Liver (tissue), 9 donors: Measurements from ENCODE around the gene ORC5. TPM values are rescaled to one million over a fixed set of nuclear protein-coding genes. Genes with fewer than 3 reads are reported as not detected.

Experiments used
- DNase-seq: peaks from one replicate; pipeline ENCODE4 v3.0.0-alpha.2; 2017; ENCODE audit warnings: low spot score
- H3K27ac ChIP-seq, 2 donors: one replicate each; pipeline ENCODE4 v1.7.0; 2013; ENCODE audit warnings: inconsistent platforms in 2 of 2, low read length in 2 of 2, control low read depth in 1 of 2, low read depth in 1 of 2, mild to moderate bottlenecking in 1 of 2
- H3K27me3 ChIP-seq, 4 donors: one replicate each; pipeline versions ENCODE4 v1.6.1 to v1.7.0; 2013; ENCODE audit warnings: low read length in 3 of 4, inconsistent platforms in 1 of 4, mild to moderate bottlenecking in 1 of 4, moderate library complexity in 1 of 4; ENCODE audit not compliant: control insufficient read depth in 4 of 4, insufficient read depth in 4 of 4
- H3K36me3 ChIP-seq, 4 donors: one replicate each; pipeline versions ENCODE4 v1.6.1 to v1.7.0; 2013; ENCODE audit warnings: low read length in 3 of 4, mild to moderate bottlenecking in 3 of 4, low read depth in 1 of 4, moderate library complexity in 1 of 4; ENCODE audit not compliant: control insufficient read depth in 4 of 4, insufficient read depth in 3 of 4
- H3K4me1 ChIP-seq, 4 donors: one replicate each; pipeline versions ENCODE4 v1.6.1 to v1.7.0; 2013; ENCODE audit warnings: low read length in 3 of 4, mild to moderate bottlenecking in 3 of 4, moderate library complexity in 1 of 4; ENCODE audit not compliant: control insufficient read depth in 4 of 4, insufficient read depth in 4 of 4
- H3K4me3 ChIP-seq, 3 donors: one replicate each; pipeline versions ENCODE4 v1.6.1 to v1.7.0; 2013; ENCODE audit warnings: low read length in 3 of 3, control low read depth in 1 of 3, low read depth in 1 of 3, mild to moderate bottlenecking in 1 of 3
- H3K9ac ChIP-seq, 2 donors: one replicate each; pipeline ENCODE4 v1.7.0; 2013; ENCODE audit warnings: low read length in 2 of 2, mild to moderate bottlenecking in 2 of 2, moderate library complexity in 2 of 2, control low read depth in 1 of 2, low read depth in 1 of 2
- H3K9me3 ChIP-seq, 4 donors: one replicate each; pipeline versions ENCODE4 v1.6.1 to v1.7.0; 2013; ENCODE audit warnings: low read length in 3 of 4; ENCODE audit not compliant: control insufficient read depth in 4 of 4
- FOXA1 ChIP-seq: IDR thresholded peaks from 2 replicates; pipeline ENCODE4 v1.6.1; 2016; ENCODE audit warnings: antibody characterized with exemption
- GABPA ChIP-seq, 2 donors: IDR thresholded peaks in 1 of 2; conservative IDR thresholded peaks in 1 of 2; 2 replicates each; pipeline ENCODE4 v1.6.1; 2016; ENCODE audit warnings: antibody characterized with exemption in 2 of 2, mild to moderate bottlenecking in 1 of 2, moderate library complexity in 1 of 2
- HNF4A ChIP-seq, 2 donors: conservative IDR thresholded peaks; 2 replicates each; pipeline ENCODE4 v1.6.1; 2016; ENCODE audit warnings: antibody characterized with exemption in 2 of 2, mild to moderate bottlenecking in 2 of 2
- HNF4G ChIP-seq: IDR thresholded peaks from 2 replicates; pipeline ENCODE4 v1.6.1; 2016; ENCODE audit warnings: antibody characterized with exemption
- JUND ChIP-seq, 2 donors: IDR thresholded peaks; 2 replicates each; pipeline ENCODE4 v1.6.1; 2016; ENCODE audit warnings: antibody characterized with exemption in 2 of 2
- RAD21 ChIP-seq, 2 donors: IDR thresholded peaks; 2 replicates each; pipeline ENCODE4 v1.6.1; 2016; ENCODE audit warnings: antibody characterized with exemption in 2 of 2, mild to moderate bottlenecking in 2 of 2
- RXRA ChIP-seq, 2 donors: IDR thresholded peaks; 2 replicates each; pipeline ENCODE4 v1.6.1; 2017 to 2018; ENCODE audit warnings: antibody characterized with exemption in 2 of 2, mild to moderate bottlenecking in 1 of 2
- SP1 ChIP-seq: IDR thresholded peaks from 2 replicates; pipeline ENCODE4 v1.6.1; 2018; ENCODE audit warnings: antibody characterized with exemption, mild to moderate bottlenecking
- TAF1 ChIP-seq: conservative IDR thresholded peaks from 2 replicates; pipeline ENCODE4 v1.6.1; 2016; ENCODE audit warnings: antibody characterized with exemption, mild to moderate bottlenecking
- YY1 ChIP-seq: IDR thresholded peaks from 2 replicates; pipeline ENCODE4 v1.6.1; 2016; ENCODE audit warnings: antibody characterized with exemption, mild to moderate bottlenecking
- WGBS: extraction: QIAGEN DNeasy Blood & Tissue Kit; methylation state at CpG from one replicate; pipeline ENCODE4 v1.1.7; 2013; 5-methylcytosine and 5-hydroxymethylcytosine counted together
- polyA plus RNA-seq, 2 donors: library from polyadenylated mRNA; stranded (reverse) in 1 of 2; unstranded in 1 of 2; fragments of 200-250 nt in 1 of 2; fragments of >200 nt in 1 of 2; fragmentation: Nextera tagmentation in 1 of 2; extraction: Ambion mirVana in 1 of 2; gene quantifications; one replicate each; pipeline versions ENCODE4 v1.2.1 to v1.2.3, GENCODE V29; 2013 to 2015
- total RNA-seq, 2 donors: library from RNA; depleted of rRNA; stranded (reverse); fragments of >200 nt; gene quantifications; one replicate each; pipeline ENCODE4 v1.2.3, GENCODE V29; 2014
- TF ChIP-seq, protein P1 (sequence below): IDR thresholded peaks from 2 replicates; pipeline ENCODE4 v1.6.1; 2016; ENCODE audit warnings: antibody characterized with exemption
- TF ChIP-seq, protein P2 (sequence below): IDR thresholded peaks from 2 replicates; pipeline ENCODE4 v1.6.1; 2016; ENCODE audit warnings: antibody characterized with exemption, mild to moderate bottlenecking
- donor health status: healthy.
- donor health status: healthy.
- donor health status: healthy.
- donor health status: healthy.
- donor health status: healthy.

ORC5 gene
- total and polyA plus RNA-seq, 4 donors = 8.4 to 20.7 (median 11.5) TPM

DNA sequence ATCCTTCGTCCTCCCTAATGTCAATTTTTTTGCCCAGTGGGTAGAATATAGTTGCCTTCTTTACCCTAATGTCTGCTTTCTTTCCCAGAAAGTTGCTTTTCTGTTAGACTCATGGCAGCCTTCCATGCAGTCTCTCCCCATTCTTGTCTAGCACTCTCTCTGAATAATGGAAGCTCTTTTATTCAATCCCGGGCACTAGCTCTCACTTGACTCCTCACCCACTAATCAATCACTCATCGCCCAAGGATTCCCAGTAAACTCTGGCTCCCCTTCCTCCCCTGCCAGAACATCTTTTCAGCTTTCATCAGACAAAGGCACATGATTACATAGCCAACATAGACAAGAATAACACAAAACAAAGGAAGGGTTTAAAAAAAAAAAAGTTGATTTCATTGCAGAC lies 118.2 kb downstream of the ORC5 start:
- WGBS = 55% methylated on average over 3 of the region's 3 CpGs

DNA sequence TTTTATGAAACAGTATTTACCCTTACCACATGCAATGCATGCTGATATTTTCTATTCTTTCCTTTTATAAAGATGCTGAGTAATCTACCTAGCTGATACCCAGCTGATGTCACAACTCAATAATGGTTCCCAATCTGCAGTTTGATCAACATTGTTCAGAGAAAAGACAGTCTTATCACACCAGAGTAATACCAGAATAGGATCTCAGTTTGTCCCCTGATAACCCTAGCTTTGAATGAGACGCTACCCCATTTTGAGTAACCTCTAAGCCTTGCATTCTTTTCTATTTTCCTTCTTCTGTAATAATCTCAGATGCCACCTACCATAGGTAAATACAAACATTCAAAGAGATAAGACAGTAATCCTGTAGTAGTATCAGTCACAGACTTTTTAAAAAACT lies 118.8 kb downstream of the ORC5 start:
- Histone ChIP-seq H3K36me3 (no peaks in the 10 kb centered on the region), H3K27me3 (no peaks in the 10 kb centered on the region), H3K4me3 (no peak overlapping the region), H3K9me3 (no peaks in the 10 kb centered on the region), H3K9ac (no peak overlapping the region), H3K27ac (no peak overlapping the region), H3K4me1 (no peaks in the 10 kb centered on the region)
- TF ChIP-seq SP1 (no peak), GABPA (IDR thresholded peaks at IDR 0.05 in 1 of 2, conservative IDR thresholded peaks at IDR 0.05 in 1 of 2) (no peak), RAD21 (IDR thresholded peaks at IDR 0.05) (no peak), HNF4A (conservative IDR thresholded peaks at IDR 0.05) (no peak), TAF1 (no peak), YY1 (no peak), HNF4G (no peak), FOXA1 (no peak)
- TF ChIP-seq, protein P1, sequence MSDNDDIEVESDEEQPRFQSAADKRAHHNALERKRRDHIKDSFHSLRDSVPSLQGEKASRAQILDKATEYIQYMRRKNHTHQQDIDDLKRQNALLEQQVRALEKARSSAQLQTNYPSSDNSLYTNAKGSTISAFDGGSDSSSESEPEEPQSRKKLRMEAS = no peak
- 57% methylated on average over 1 of the region's 1 CpG for WGBS
- no peak for DNase-seq

More for the DNA sequence above, 118.2 kb downstream of the ORC5 start:
- Histone ChIP-seq H3K27ac (no peak overlapping the region), H3K36me3 (no peaks in the 10 kb centered on the region), H3K9ac (no peak overlapping the region), H3K9me3 (no peaks in the 10 kb centered on the region), H3K27me3 (no peaks in the 10 kb centered on the region), H3K4me3 (no peak overlapping the region), H3K4me1 (no peaks in the 10 kb centered on the region)
- TF ChIP-seq FOXA1 (no peak), RXRA (IDR thresholded peaks at IDR 0.05) (no peak), JUND (IDR thresholded peaks at IDR 0.05) (no peak), TAF1 (no peak)
- TF ChIP-seq, protein P2, sequence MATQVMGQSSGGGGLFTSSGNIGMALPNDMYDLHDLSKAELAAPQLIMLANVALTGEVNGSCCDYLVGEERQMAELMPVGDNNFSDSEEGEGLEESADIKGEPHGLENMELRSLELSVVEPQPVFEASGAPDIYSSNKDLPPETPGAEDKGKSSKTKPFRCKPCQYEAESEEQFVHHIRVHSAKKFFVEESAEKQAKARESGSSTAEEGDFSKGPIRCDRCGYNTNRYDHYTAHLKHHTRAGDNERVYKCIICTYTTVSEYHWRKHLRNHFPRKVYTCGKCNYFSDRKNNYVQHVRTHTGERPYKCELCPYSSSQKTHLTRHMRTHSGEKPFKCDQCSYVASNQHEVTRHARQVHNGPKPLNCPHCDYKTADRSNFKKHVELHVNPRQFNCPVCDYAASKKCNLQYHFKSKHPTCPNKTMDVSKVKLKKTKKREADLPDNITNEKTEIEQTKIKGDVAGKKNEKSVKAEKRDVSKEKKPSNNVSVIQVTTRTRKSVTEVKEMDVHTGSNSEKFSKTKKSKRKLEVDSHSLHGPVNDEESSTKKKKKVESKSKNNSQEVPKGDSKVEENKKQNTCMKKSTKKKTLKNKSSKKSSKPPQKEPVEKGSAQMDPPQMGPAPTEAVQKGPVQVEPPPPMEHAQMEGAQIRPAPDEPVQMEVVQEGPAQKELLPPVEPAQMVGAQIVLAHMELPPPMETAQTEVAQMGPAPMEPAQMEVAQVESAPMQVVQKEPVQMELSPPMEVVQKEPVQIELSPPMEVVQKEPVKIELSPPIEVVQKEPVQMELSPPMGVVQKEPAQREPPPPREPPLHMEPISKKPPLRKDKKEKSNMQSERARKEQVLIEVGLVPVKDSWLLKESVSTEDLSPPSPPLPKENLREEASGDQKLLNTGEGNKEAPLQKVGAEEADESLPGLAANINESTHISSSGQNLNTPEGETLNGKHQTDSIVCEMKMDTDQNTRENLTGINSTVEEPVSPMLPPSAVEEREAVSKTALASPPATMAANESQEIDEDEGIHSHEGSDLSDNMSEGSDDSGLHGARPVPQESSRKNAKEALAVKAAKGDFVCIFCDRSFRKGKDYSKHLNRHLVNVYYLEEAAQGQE = no peak
- no peak for DNase-seq

Other genes with a start within 250 kb of the ORC5 start
- 10 to 100 TPM; 39.3 to 69.8 TPM for gene RELN, start 218.4 kb downstream of the ORC5 start, total RNA-seq
- 10 to 100 TPM in 1 of 2 donors, 1 to 10 TPM in 1; 10.0 to 17.4 TPM for gene RELN, start 218.4 kb downstream of the ORC5 start, polyA plus RNA-seq
- not detected for gene LHFPL3, start 120.6 kb upstream of the ORC5 start, total RNA-seq
- gene LHFPL3, start 120.6 kb upstream of the ORC5 start, polyA plus RNA-seq = not detected